GM18502 (cell line): ENCODE results near the gene SLC6A19.

Source experiments
- ATAC-seq: cut with Tn5 transposase; IDR thresholded peaks from one replicate; pipeline ENCODE4 v1.9.1; 2021; ENCODE audit warnings: mild to moderate bottlenecking; ENCODE audit not compliant: unreplicated experiment, poor library complexity

SLC6A19 gene

DNA sequence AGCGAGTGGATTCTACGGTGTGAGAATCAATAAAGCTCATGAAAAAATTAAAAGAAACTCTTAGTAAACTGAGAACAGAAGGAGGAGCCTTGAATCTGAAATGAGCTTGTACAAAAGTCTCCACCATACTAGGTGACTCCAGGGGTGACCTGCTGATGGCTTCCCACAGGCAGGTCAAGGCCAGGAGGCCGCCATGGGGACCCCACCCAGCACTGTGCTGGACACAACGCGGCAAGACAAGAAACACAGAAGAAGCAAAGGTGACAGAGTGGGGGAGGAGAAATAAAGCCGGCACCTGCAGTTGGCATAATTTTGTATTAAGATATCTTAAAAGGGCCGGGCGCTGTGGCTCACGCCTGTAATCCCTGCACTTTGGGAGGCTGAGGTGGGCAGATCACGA, 12.1 kb upstream of the SLC6A19 start:
- ATAC-seq, result no peak

- no peak for ATAC-seq
Measured at GRCh38 chr5:1190278-1190677, 11.1 kb upstream of the SLC6A19 start.

DNA sequence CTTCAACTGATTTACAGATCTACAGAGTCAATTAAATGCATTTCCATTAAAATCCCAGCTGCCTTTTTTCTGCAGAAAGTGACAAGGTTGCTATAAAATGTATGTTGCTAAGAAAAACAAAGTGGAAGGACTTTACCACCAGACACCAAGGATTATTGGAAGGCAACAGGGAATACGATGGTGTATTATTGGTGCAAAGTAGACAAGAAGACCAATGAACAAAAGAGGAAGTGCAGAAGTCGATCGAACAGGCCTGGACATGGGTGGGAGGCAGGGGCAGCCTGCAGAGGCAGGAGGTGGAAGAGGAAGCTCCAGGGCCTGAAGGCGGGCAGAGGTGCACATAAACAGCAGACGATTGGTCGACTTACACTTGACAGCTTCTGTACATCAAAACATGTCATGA, 10.6 kb upstream of the SLC6A19 start:
- no peak for ATAC-seq

- no peak for ATAC-seq
Measured at GRCh38 chr5:1192971-1193590, 8.3 kb upstream of the SLC6A19 start.

DNA sequence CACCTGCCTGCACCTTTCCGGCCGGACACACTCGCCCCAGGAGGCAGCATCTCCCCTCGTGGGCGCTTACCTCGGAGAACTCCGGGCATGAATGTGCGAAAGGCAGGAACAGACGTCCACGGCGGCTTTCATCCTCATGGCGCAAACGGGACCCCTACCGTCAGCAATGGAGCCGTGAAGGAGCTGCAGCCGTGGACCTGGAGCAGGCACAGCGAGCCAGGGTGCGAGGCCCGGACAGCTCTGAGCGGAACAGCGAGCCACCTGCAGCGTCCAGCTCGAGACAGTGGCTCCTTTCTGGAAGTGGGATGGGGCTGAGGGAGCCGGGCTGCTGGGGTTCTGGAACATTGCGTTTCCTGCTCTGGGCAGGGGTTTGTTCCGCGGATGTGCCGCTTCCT, 7.8 kb upstream of the SLC6A19 start:
- ATAC-seq, result no peak

DNA sequence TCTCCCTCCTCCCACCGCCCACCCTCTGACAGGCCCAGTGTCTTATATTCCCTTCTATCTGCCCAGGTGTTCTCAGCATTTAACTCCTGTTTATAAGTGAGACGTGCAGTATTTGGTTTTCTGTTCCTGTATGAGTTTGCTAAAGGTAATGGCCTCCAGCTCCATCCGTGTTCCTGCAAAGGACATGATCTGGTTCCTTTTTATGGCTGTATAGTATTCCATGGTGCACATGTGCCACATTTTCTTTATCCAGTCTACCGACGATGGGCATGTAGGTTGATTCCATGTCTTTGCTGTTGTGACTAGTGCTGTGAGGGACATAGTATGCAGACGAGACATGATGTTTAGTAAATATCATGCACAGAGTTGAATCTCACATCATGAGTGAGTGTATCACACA, 7.0 kb upstream of the SLC6A19 start:
- no peak for ATAC-seq

- no peak for ATAC-seq
Measured at GRCh38 chr5:1195439-1195838, 6.0 kb upstream of the SLC6A19 start.

DNA sequence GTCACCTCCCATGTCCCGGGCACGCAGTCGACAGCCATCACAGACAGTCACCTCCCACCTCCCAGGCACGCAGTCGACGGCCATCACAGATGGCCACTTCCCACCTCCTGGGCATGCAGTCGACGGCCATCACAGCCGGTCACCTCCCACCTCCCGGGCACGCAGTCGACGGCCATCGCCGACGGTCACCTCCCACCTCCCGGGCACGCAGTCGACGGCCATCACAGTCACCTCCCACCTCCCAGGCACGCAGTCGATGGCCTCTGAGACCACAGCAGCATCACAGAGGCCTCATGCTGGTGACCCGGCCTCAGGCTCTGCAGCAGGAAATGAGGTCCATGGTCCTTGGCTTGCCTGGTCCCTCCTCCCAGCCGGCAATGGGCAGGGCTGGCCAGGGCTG, 5.5 kb upstream of the SLC6A19 start:
- no peak for ATAC-seq

DNA sequence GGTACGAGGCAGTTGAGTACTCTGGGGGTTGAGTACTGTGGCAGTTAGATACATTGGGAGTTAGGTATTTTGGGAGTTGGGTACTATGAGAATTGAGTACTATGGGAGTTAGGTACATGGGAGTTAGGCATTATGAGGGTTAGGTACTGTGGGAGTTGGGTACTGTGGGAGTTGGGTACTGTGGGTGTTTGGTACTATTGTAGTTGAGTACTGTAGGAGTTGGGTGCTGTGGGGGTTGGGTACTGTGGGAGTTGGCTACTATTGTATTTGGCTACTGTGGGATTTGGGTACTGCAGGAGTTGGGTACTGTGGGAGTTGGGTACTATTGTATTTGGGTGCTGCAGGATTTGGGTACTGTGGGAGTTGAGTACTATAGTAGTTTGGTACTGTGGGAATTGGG, 4.8 kb upstream of the SLC6A19 start:
- ATAC-seq, result no peak

DNA sequence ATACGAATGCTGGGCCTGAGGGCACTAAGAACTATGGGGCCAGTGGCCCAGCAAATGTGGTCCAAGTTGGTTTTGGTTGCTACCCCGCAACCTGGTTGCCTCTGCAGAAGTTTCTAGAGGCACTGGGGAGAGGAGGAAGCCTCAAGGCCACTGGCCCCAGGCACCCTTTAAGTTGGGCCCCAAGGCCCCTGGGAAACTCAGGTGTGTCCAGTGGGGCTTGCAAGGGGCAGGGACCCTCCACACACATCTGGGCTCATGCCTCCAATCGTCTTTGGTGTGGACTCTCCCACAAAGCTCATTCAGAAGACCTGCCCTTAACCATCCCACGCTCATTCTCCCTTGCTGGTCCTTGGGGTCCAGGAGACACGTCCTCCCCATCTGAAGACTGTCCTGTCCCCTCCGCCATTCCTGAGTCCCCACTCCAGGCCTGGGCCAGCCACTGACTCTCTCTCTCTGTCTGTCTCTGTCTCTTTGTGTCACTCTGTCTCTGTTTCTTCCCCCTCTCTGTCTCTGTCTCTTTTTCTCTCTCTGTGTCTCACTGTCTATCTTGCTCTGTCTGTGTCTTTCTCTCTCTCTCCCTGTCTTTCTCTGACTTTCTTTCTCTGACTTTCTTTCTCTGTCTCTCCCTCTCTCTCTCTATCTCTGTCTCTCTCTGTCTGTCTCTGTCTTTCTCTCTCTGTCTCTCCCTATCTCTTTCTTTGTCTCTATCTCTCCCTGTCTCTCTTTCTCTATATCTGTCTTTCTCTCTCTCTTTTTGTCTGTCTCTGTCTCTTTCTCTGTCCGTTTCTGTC, 3.3 kb upstream of the SLC6A19 start:
- no peak for ATAC-seq

- no peak for ATAC-seq
Measured at GRCh38 chr5:1199340-1199648, 2.1 kb upstream of the SLC6A19 start.

DNA sequence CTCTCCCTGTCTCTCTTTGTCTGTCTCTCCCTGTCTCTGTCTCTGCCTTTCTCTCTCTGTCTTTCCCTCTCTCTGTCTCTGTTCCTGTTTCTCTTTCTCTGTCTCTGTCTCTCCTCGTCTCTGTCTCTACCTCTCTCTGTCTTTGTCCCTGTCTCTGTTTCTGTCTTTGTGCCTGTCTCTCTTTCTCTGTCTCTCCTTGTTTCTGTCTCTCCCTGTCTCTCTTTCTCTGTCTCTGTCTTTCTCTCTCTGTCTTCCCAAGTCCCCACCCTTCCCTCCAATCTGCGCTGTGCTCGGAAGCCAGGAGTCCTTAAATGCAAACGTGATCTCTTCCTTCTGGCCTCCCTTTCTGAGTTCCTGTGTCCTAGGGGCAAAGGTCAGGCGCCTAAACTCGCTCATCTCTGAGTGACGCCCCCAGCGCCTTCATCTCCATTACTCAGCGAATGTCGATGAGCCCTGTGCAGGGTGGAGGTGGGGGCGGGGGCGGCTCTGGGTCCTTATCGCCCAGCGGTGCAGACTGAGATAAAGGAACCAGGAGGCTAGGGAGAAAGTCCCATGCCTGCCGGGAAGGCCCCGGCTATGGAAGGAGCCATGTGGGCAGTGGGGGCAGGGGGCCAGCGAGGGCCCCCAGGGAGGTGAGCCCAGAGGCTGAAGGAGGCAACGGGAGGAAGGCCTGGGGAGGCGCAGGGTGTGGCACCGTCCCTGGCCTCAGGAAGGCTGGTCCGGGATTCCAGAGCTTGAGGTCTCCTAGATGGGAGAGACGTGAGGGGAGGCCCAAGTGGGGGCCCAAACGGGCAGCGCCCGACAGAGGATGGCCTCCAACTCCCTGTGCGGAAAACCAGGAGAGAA, 1.5 kb upstream of the SLC6A19 start:
- ATAC-seq, result no peak

DNA sequence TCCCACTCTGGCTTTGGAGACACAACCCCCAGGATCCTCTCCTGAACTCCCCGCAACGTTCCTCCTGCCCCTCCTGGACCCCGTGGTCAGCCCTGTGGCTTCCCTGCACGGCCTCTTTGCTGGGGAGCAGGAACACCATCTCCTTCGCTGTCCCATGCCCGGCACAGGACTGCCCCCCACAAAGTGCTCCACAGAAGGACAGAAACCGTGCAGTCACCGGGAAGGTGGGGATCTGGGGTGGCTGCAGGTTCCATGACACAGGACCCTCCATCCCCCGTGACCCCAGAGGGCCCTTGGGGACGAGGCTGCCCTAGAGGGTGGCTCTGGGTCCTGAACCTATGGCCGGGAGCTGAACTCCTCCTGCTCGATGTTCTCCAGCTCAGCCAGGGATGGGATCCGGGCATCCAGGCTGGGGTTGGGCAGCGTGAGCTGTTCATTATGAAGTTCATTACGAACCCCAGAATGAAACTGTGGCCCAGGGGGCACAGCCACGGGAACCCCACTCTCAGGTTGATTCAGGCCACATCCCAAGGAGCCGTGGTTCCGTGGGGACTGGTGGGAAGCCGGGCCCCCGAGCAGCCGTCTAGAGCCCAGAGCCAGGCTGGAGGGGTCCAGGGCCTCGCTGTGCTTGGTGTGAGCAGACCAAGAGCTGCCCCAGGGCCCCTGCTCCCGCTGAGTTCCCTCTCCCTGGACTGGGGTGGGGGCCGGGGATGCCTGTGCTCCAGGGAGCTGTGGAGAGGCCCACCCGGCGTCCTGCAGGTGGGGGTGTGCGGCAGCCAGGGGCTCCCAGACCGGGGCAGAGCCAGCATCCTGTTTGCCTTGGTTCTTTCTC, 684 bp upstream of the SLC6A19 start:
- ATAC-seq, result no peak

DNA sequence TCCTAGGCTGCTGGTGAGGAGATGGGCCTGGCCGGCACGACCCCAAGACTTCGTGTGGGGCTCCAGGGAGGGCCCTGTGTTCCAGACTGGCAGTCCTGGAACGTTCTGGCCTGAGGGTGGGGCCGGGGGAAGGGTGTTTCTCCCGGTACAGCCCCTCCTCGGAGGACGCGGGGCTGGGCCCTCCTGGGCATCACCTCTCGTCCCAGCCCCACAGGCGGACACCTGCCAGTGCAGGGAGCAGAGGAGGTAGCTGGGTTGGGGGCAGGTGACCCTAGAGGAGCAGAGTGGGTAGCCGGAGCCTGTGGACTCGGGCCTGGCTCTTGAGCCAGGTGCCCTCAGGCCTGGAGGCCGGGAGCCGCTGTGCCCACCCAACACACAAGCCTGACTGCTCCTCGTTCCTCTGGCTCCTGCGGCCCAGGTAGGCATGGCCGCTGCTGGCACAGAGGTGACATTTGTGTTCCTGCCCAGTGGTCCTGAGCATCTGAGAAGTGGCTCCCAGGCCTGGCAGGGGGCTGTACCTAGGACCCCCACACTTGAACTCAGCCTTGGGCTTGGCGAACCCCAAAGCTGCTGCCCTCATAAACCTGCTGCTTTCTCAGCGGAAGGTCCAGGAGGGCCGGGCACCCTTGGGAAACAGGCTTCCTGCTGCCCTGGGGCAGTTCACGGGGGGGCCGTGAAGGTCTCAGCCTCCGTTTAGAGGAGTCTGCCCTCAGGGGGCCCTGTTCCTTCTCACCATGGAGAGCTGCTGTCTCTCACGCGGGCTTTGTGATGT, 817 bp downstream of the SLC6A19 start:
- ATAC-seq, result no peak

GRCh38 chr5:1202798-1203185, 1.4 kb downstream of the SLC6A19 start:
- ATAC-seq, result no peak

GRCh38 chr5:1203311-1203967, 2.0 kb downstream of the SLC6A19 start:
- no peak for ATAC-seq

- ATAC-seq, result no peak
Measured at GRCh38 chr5:1203968-1204692, 2.7 kb downstream of the SLC6A19 start.

- ATAC-seq, result no peak
Measured at GRCh38 chr5:1204693-1205242, 3.4 kb downstream of the SLC6A19 start.
